ENCODE data around the gene PLA2G4C.
A peak's percentile ranks its signal among the peaks of the same experiment; 100 is the strongest.

The PLA2G4C gene, protein sequence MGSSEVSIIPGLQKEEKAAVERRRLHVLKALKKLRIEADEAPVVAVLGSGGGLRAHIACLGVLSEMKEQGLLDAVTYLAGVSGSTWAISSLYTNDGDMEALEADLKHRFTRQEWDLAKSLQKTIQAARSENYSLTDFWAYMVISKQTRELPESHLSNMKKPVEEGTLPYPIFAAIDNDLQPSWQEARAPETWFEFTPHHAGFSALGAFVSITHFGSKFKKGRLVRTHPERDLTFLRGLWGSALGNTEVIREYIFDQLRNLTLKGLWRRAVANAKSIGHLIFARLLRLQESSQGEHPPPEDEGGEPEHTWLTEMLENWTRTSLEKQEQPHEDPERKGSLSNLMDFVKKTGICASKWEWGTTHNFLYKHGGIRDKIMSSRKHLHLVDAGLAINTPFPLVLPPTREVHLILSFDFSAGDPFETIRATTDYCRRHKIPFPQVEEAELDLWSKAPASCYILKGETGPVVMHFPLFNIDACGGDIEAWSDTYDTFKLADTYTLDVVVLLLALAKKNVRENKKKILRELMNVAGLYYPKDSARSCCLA

DNA sequence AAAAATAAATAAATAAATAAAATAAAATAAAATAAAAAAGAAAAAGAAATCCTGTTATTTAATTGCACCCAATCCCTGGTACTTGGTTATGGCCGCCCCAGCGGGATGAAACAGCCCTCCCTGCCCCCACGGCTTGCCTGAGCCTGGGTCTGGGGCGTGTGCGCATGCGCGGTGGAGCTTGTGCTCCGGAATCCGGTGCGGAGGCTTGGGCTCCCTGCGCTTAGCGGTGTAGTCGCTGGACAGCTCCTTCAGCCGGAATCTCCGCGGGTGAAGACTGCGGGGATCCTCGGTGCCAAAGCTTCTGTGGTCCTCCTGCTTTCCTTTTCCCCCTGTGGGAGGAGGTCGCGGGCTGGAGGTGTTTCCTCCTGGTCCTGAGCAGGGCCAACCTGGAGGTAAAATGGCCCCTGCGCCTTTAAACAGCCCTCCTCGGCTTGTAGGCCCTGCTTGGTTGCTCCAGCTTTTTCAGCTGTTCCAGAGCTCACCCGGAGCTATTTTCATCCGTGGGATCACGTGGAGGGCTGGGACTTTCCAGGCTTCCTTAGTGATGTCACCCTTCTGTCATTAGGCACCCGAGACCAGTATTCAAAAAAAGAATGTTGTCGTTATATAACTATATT, at the start of gene PLA2G4C:
Gene PLA2G4C (minus strand): TSS at position 468 of the 617 bp plus-strand sequence. CDS start 4,288 bp downstream, outside the sequence.
- DNase-seq: peak; percentile 65 to 77 (median 69)

DNA sequence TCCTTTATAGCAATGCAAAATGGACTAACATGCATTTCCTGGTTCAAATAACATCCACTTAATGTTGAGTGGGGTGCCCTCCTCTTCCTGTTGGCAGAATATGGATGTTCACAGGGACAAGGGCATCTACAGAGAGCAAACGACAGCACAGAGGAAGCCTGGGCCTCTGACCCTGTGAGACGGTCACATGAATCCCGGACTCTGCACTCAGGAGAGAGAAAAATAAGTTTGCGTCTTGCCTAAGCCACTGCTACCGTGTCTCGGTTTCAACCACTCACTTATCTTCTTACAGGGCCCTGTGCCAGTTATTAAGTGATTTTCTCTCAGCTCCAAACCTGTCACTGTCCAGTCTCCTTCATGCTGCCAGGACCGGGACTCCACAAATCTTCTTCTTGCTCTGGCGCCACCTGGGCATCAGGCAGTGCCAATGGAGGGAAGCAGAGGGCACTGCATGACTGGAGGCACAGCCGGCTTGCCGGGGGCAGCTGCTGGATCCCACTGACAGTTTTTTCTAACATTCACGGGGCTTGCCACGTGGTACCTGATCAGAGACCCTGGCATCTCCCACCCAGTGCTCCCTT, 47.7 kb upstream of the PLA2G4C start:
- no peak for DNase-seq

DNA sequence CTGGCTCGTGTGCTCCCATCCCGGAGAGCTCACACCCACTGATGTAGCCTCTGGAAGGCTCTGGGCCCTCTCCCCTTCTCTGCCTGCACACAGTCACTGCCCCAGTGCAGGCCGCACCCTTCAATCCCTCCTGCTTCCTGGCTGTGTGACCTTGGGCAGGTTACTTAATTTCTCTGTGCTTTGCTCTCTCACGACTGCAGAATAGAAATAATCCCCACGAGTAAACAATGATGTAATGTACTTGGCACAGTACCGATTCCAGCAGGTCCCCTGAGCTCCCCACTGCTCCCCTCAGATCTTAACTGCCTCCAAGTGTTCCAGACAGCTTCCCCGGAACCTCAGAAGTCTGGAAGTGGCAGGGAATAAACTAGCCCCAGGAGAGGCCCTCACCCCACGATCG, 43.4 kb upstream of the PLA2G4C start:
- no peak for DNase-seq

DNA sequence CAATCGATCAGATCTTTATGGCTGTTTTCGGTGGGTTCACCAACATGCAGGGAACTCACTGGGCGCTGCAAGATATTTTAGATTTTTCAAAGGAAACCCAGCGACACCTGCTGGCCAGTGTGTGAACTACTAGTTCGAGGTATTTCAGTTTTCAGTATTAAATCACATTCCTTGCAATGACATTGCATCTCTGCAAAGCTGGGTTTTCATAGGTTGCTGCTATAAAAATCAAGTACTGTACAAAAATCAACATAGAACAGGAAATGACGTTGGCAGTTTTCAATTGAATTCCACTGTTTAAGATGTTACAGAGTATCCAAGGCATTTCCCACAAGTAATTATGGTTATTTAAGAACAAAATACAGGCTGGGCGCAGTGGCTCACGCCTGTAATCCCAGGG, 41.9 kb upstream of the PLA2G4C start:
- peak; percentile 18 to 52 (median 40) for DNase-seq

DNA sequence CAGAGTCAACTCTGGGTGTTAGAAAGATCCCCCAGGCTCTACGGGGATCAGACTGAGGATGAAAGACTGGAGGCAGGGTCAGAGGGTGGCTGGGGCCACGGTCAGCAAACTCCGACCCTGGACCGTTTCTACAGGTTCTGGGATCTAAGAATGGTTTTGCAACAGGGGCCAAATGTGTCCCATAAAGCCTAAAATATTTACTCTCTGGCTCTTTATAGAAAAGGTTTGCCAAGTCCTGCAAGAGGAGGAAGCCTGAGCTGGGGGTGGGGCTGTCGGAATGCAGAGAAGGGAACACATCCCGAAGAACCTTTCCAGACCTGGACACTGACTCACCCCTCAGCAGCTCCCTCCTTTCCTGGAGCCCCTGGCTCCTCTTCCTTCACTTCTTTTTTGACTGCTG, 38.8 kb upstream of the PLA2G4C start:
- no peak for DNase-seq

DNA sequence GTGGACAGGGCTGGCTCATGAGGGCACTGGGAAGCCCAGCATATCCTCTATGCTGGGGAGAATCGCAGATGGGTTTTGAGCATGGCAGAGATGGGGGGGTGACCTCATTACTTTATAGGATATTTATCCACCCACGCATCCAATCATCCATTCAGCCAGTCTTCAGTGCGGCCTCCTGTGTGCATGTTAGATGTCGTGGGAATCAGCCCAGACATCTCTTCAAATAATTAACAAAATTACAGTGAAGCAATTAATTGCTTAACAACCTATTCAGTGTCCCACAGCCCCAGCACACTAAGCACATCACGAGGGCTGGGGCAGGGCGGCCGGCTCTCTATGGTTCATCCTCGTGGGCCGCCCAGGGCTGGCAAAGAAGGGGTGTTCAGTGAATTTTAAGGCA, 38.0 kb upstream of the PLA2G4C start:
- no peak for DNase-seq

DNA sequence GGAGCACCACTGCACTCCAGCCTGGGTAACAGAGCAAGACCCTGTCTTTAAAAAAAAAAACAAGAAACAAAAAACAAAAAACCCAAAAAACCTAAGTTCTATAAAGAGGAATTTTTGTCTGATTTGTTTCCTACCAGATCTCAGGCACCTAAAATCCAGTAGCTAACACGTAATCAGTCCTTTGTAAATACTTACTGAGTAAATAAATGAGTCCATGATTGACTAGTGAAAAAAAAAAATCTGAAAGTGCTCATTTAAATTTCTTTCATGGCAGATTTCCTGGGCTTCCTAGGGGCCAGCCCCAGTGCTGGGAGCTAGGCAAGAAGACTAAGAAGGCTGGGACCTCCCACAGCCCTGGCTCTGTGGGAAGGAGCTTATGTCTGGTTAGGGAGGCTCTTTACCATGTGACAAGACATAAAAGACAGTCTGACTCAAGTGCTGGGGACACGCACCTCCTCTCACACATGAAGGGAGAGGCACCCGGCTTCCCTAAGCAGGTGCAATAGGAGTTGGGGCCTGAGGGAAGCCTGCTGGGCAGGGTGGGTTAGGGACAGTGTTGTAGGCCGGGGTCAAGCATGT, 37.1 kb upstream of the PLA2G4C start:
- DNase-seq: no peak

DNA sequence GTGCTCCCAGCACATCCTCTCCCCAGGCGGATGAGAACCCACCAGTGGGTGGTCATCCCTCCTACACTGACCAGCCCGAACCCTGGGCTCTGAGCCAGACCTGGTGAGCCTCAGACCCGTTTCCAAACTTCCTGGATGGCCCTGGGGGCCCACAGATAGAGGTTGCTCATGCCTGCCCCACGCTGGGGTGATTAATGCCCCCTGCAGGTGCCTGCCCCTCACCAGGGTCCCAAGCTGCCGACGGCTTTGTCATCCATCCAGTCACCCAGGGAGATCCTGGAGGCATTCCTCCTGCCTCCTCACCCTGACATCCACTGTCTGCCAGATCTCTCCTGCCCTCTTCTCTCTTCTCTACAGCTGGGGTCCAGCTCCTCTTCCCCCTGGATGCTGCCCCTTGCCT, 28.4 kb upstream of the PLA2G4C start:
- DNase-seq: no peak

DNA sequence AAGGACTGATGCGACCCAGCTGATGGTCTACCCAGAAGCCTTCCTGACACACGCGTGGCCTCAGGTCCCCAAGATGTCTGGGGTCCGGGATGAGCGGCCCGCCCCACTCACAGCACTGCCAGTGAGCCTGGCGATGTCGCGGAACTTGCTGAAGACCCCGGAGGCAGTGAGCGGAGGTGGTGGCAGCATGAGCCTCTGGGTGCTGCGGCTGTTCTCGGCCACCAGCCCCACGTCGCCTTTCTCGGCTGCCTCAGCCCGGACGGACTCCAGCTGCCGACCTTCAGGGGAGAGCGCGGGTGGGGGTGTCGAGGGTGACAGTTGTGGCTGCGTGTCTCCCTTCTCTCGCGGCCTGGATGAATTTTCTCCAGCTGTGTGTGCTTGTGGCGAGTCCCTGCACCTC, 26.8 kb upstream of the PLA2G4C start:
- DNase-seq: no peak

DNA sequence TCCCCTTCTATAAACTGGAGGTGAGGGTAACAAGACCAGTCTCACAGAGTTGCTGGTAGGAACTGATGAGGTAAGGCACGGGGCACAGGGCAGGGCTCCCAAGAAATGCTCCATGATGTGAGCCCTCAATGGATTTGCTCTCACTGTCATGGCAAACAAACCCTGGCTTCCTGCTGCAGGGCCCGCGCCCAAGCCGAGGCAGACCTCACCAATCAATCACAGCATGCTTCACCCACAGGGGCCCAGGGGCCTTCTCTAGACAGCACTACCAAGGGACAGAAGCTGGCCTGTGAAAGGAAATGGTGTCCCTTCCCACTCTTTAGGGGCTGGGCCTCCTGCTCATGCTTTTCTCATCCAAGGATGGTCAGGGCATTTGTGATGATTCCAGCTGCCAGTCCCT, 25.9 kb upstream of the PLA2G4C start:
- DNase-seq: no peak

DNA sequence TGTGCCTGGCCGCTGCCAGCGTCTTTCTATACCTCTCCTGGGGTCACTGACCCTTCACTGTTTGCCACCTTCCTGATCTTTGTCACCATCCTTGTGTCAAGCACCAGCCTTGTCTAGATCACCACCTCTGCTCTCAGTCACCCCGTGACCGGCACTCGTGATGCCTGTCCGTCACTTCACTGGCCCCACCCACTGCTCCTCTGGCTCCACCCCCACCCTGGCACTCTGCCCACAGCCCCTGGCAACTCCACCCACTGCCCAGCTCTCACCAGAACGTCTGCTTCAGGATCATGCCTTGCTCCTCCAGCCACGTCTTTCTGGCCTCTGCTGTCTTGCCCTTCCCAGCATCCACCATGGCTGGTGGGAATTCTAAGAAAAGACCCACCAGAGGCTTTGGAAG, 24.8 kb upstream of the PLA2G4C start:
- no peak for DNase-seq

DNA sequence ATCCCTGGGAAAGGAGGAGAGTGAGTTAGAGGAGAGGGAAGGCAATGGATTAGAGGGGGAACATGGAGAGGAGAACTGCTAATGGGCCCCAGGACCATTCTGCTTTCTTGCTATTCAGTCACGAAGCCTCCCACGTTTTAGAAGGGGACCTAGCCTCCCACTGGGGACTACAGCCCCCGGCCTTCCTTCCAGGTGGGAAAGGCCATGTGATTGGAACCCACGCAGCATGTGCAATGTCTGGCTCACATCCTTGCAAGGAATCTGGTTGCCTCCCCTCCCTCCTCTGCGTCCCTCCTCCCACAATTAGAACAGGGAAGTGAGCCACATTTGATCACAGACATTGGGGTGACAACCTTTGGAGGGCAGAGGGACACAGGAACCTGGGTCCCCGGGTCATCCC, 22.5 kb upstream of the PLA2G4C start:
- DNase-seq: no peak

DNA sequence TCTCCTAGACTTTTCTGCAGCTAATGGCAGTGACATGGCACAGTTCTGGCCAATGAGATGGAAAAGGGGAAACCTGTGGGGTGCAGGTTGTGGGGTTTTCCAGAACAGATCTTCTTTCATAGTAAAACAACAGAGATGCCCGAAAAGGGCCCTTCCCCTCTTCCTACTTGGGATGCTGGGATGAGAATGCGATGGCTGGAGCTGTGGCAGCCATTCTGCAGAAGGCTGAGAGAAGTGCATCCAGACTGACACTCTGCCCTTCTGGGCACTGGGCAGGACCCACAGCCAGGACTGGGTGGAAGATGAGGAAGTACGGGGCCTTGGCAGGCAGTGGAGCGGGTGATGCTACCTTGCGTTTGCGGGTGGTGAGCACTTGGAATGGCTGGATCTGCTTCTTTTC, 16.9 kb upstream of the PLA2G4C start:
- DNase-seq: no peak

DNA sequence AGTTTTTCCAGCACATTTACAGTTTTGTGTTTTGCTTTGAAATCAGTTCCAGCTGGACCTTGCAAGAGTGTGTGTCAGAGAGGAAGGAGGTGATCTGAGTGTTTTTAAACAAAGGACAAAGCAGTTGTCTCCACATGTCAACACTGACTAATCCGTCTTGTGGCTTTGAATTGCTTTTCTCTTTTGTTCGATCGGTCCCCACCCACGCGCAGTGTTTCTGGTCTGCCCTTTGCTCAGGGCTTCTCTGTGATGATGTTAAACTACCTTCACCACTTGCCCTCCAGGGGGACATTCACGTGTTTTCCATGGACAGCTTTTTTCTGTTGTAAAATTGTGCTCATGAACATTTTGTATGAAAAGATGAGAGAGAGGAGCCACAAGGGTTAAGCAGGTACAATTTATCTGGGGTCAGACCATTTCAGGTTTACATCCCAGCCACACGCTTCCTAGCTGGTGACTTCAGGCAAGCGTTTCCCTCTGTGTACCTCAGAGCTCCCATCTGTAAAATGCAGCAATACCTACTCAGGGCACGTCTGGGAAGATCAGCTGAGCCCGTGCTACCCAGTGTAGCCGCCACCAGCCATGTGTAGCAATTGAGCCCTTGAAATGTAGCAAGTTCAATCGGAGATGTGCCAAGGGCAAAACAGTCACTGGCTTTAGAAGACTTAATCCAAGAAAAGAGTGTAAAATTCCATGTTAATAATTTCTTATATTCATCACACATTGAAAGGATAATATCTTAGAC, 13.5 kb upstream of the PLA2G4C start:
- DNase-seq: no peak

DNA sequence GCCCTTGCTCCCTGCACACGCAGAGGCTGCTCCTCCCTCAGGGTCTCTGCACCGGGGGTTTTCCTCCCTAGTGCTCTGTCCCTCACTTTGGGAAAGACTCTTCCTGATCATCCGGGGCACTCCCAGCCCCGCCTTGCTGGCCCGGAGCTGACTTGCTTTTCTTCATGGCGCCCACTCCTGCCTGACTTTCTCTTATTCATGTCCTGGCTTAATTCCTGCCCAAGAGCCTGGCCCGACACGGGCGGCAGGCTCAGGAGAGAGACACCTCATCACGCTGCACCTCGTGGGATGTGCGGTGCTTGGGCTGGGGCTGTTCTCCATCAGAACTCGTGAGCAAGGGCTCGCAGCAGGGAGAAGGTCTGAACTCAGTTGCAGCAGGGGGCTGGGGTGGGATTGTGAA, 11.8 kb upstream of the PLA2G4C start:
- DNase-seq: no peak

DNA sequence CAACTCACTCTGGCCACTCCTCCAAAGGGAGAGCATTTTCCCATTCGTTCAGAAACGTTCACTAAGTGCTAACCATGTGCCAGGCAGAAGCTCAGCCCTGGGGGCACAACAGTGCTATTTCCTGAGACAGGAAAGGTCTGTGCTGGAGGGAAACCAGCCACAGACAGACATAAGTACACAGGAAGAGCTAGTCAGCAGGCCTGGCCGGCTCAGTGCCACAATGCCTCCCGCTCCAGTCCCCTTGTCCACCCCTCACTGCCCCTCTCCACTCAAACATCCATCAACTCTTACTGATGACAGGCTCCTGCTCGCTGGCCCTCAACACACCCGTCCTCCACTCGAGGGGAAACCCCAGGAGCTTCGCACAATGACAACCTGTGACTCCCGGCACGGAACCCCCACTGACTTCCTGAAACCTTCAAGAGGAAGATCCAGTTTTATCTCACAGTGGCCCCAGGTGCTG, 11.3 kb upstream of the PLA2G4C start:
- DNase-seq: no peak

DNA sequence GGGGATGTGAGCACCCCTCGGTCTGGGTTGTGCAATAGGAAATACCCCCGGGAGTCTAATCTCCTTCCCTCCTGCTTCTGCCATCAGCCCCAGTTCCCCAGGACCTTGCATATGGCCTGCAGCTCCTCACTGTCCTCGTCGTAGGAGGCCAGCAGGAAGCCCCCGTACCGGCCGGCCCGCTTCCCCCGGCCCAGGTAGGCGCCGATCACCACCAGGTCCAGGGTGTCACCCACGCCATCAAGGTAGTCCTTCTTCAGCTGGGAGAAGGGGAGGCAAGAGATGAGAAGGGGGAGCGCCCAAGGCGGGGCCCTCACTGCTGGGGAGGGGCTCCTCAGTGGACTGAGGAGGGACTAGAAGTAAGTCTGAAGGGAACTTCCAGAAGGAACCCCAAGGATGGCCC, 10.4 kb upstream of the PLA2G4C start:
- no peak for DNase-seq

DNA sequence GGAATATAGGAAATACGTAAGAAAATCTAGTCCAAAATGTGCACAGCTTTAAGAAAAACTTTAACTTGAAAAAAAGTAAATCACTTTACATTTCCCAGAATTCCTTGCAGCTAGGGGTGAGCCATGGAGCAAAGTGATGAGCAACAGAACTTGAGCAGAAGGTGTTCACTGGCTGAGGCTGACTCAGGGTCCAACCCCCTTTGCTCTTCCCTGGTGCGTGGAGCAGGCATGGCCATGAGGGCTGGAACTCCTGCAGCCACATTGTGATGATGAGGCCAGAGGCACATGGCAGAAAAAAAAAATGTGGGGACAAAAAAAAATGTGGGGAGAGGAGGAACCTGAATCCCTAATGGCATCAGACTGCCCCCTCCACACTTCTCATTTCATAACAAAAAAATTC, 9.9 kb upstream of the PLA2G4C start:
- no peak for DNase-seq

DNA sequence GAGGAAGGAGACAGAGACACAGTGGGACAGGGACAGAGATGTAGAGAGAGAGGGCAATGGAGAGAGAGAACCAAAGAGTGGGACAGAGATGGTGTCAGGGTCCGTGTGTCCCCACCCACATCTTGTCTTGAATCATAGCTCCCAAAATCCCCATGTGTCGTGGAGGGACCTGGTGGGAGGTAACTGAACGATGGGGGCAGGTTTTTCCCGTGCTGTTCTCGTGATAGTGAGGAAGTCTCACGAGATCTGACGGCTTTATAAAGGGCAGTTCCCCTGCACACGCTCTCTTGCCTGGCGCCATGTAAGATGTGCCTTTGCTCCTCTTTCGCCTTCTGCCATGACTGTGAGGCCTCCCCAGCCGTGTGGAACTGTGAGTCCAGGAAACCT, 7.5 kb upstream of the PLA2G4C start:
- no peak for DNase-seq

DNA sequence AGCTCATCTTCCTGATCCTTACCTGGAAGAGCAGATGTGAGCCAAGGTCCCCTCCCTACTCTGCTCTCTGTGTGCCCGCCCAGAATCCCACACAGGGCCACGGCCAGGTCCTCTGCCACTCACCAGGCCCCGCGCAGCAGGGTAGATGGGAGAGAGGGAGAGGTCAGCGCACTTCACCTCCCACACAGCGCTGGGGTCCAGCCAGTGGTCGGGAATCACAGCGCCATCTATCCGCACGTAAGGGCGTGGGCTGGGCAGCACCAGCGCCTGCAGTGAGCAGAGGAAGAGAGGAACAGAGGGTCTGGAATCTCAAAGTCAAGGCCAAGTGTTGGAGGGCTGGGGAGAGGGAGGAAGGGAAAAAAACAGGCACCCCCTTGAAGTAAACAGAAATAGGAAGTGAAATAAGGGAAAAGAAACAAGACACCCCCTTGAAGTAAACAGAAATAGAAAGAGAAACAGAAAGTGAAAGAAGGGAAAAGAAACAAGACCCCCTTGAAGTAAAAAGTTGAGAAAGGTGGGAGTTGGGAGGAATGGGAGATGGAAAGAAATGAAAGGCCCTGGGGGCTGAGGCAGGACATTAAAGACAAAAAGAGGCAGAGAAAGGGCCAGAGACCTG, 7.0 kb upstream of the PLA2G4C start:
- no peak for DNase-seq

DNA sequence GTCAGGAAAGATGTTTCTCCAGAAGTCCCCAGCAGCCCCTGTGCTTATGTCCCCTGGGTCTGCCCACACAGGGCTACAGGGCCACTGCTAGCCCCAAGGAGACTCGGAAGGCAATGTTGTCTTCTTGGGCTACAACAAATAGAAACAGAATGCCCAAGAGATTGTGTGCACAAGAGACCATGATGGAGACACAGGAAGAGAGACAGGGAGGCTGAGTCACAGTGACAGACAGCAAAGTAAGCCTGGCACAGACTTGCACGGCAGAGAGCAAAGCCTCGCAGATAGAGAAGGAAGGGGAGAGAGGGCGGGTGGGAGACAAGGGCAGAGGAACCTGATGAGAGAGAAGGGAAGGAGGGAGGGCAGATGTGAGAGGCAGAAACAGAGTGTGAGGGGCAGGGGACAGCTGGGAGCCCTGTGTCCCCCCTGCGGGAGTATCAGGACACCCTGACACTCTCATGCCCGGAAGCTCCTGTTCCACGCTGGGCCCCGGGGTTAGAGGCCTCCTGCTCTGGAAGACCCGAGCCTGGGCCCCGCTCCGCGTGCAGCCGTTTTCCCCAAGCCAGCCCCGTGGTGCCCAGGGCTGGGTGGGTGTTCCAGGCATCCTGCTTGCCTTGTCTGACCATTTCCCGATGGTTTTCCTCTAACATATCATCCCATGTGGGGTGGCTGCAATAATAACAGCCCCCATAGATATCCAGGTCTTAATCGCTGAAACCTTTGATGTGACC, 2.7 kb upstream of the PLA2G4C start:
- DNase-seq: no peak

DNA sequence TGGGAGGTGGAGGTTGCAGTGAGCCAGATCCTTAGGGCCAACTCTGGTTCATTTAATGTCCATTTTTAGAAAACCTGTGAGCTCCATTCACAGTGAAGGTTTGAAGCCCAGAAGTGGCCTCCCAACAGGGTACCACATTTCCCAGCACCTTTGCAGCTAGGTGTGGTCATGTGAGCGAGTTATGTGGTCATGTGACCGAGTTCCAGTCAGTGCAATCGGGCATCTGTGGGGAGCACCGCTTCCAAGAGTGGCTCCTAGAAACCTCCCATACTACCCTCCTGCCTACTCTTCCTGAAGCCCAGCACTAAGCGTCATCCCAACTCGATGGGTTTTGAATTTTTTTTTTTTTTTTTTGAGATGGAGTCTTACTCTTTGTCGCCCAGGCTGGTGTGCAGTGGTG, 663 bp upstream of the PLA2G4C start:
- no peak for DNase-seq

Data from activated CD4-positive, CD25-positive, alpha-beta regulatory T cell (primary cell).